ENCODE measurements around the gene KDM1B. TPM values are rescaled to one million over a fixed set of nuclear protein-coding genes. Genes with fewer than 3 reads are reported as not detected.

Gene KDM1B
- total RNA-seq, 4 donors from 2014 or later = 11.0 to 14.5 (median 12.7) TPM

DNA sequence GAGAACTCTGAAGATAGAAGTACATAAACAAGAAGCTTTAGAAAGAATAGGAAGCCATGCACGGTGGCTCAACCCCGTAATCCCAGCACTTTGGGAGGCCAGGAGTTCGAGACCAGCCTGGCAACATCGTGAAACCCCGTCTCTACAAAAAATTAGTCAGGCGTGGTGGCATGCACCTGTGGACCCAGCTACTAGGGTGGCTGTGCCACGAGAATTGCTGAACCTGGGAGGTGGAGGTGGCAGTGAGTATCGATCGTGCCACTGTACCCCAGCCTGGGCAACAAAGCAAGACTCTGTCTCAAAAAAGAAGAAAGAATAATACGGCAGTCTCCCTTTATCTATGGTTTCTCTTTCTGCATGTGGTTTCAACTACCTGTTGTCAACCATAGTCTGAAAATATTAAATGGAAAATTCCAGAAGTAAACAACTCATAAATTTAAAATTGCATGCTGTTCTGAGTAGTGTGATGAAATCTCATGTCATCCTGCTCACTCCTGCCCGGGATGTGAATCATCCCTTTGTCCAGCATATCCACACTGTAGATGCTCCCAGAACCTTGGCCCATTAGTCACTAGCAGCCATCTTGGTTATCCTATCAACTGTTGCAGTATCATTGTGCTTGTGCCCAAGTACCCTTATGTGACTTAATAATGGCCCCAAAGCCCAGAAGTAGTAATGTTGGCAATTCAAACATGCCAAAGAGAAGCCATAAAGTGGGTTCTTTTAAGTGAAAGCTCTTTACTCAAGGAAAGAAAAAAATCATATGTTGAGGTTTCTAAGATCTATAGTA lies 87.0 kb downstream of the KDM1B start:
- Histone ChIP-seq H3K9me3 (no peaks in the 10 kb centered on the region), H3K27ac (no peak overlapping the region), H3K4me3 (no peak overlapping the region), H3K36me3 (peaks cover 3 to 58% of the 10 kb centered on the region in 2 donors), H3K27me3 (no peaks in the 10 kb centered on the region), H3K4me1 (peaks cover 0 to 13% (median 0%) of the 10 kb centered on the region in 3 donors)
- peak; percentile 67 for ATAC-seq
- TF ChIP-seq POLR2AphosphoS5 (IDR thresholded peaks at IDR 0.05) (no peak), CTCF (IDR thresholded peaks at IDR 0.05) (no peak), EP300 (IDR thresholded peaks at IDR 0.05) (no peak), POLR2A (IDR thresholded peaks at IDR 0.05) (no peak)
- 86 to 89% methylated on average over 9 to 11 of the region's 11 CpGs for WGBS, 2 donors (ENCODE audit: low coverage in 1 of 2)

GRCh38 chr6:18243302-18243893 lies 88.2 kb downstream of the KDM1B start:
- no peak overlapping the region for H3K27ac ChIP-seq
- WGBS, 2 donors (ENCODE audit: low coverage in 1 of 2) = 80 to 95% methylated on average over 3 of the region's 3 CpGs
- ATAC-seq = no peak
- no peaks in the 10 kb centered on the region for H3K9me3 ChIP-seq
- TF ChIP-seq CTCF (IDR thresholded peaks at IDR 0.05) (no peak), POLR2AphosphoS5 (IDR thresholded peaks at IDR 0.05) (no peak), EP300 (IDR thresholded peaks at IDR 0.05) (no peak), POLR2A (IDR thresholded peaks at IDR 0.05) (no peak)
- H3K27me3 ChIP-seq = no peaks in the 10 kb centered on the region
- H3K4me3 ChIP-seq = no peak overlapping the region
- peaks cover 3 to 60% of the 10 kb centered on the region in 2 donors for H3K36me3 ChIP-seq
- peaks cover 0 to 15% (median 0%) of the 10 kb centered on the region in 3 donors for H3K4me1 ChIP-seq

GRCh38 chr6:18244251-18244650 lies 89.0 kb downstream of the KDM1B start:
- TF ChIP-seq EP300 (IDR thresholded peaks at IDR 0.05) (no peak), POLR2A (IDR thresholded peaks at IDR 0.05) (no peak), CTCF (IDR thresholded peaks at IDR 0.05) (no peak), POLR2AphosphoS5 (IDR thresholded peaks at IDR 0.05) (no peak)
- Histone ChIP-seq H3K4me3 (no peak overlapping the region), H3K27ac (no peak overlapping the region), H3K9me3 (no peaks in the 10 kb centered on the region), H3K4me1 (peaks cover 0 to 15% (median 0%) of the 10 kb centered on the region in 3 donors), H3K27me3 (no peaks in the 10 kb centered on the region), H3K36me3 (peaks cover 3 to 62% of the 10 kb centered on the region in 2 donors)
- ATAC-seq = no peak
- WGBS, 2 donors (ENCODE audit: low coverage in 1 of 2) = 83 to 88% methylated on average over 2 of the region's 2 CpGs

DNA sequence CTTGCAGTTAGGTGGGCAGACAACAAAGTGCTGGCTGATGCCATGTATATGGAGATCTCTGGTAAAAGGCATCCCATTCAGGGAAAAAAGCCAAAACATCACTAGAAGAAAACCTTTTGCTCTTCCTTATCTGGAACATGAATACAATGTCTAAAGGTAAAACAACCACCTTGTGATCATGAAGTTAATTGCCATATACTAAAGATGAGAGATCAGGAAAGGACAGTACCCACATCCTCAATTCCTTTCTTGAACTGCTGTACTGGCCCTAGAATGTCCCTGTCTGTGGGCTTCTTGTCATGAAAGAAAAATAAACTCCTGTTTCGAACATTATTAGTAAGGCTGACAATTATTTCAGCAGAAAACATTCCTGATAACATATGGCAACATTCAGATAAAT lies 89.9 kb downstream of the KDM1B start:
- no peaks in the 10 kb centered on the region for H3K9me3 ChIP-seq
- H3K4me1 ChIP-seq = peaks cover 0 to 15% (median 0%) of the 10 kb centered on the region in 3 donors
- no peaks in the 10 kb centered on the region for H3K27me3 ChIP-seq
- ATAC-seq = no peak
- H3K36me3 ChIP-seq = peaks cover 3 to 65% of the 10 kb centered on the region in 2 donors
- no peak overlapping the region for H3K27ac ChIP-seq
- no peak overlapping the region for H3K4me3 ChIP-seq
- no peak for TF ChIP-seq CTCF (IDR thresholded peaks at IDR 0.05)
- TF ChIP-seq EP300 (IDR thresholded peaks at IDR 0.05) = no peak
- no peak for TF ChIP-seq POLR2A (IDR thresholded peaks at IDR 0.05)
- no peak for TF ChIP-seq POLR2AphosphoS5 (IDR thresholded peaks at IDR 0.05)
- WGBS, 2 donors (ENCODE audit: low coverage in 1 of 2) = 75 to 79% methylated on average over 1 of the region's 1 CpG

All from gastroesophageal sphincter (tissue), 4 donors.